K562 (cell line): ENCODE data around the gene CARD8. TPM values are rescaled to one million over a fixed set of nuclear protein-coding genes. Genes with fewer than 3 reads are reported as not detected.

Source experiments
- ATAC-seq: fragments of 200-7000 bp; cut with Tn5 transposase; 3 replicates; pipeline ENCODE4 v1.9.1; 2020; ENCODE audit warnings: moderate library complexity
- BruUV-seq: library from RNA; stranded (reverse); fragments of 400-500 nt; replicated peaks from 2 replicates; lab custom pipeline; 2021; lab: Mats Ljungman, UMichigan
- CTCF ChIA-PET: fragments of 300-600 bp; formaldehyde crosslinking; extraction: SDS; loops from one replicate; lab custom pipeline; 2021; ENCODE audit warnings: low intra/inter-chr PET ratio; lab: Yijun Ruan, JAX
- POLR2A ChIA-PET: fragments of 300-600, 350-650 bp; sonication (Branson Sonifier 250); formaldehyde crosslinking; extraction: SDS; loops from one replicate; lab custom pipeline; 2021; ENCODE audit warnings: antibody characterized with exemption, inconsistent platforms; lab: Yijun Ruan, JAX
- DNase-seq, 4 experiments: peaks; one replicate each; pipeline versions ENCODE4 v3.0.0 to v3.0.0-alpha.2; 2011 to 2018; ENCODE audit warnings: low spot score in 3 of 4, mixed read lengths in 3 of 4; ENCODE audit errors: extremely low read depth in 1 of 4
- FAIRE-seq: peaks from 2 replicates; lab custom pipeline; 2011; peaks lifted over from hg19 to GRCh38; lab: Jason Lieb, UNC
- H2AFZ ChIP-seq: 2 replicates; pipeline ENCODE4 v1.6.0; 2011; ENCODE audit warnings: low read depth, low read length, control low read depth, inconsistent platforms
- H3K27ac ChIP-seq: fragments of 200-600 bp; 3 replicates; pipeline ENCODE4 v1.8.0; 2011; ENCODE audit warnings: low read depth, mild to moderate bottlenecking, control low read depth, inconsistent platforms, low read length, moderate library complexity, mixed read lengths; ENCODE audit errors: extremely low read depth
- H3K27me3 ChIP-seq, 2 experiments: fragments of 300-600 bp in 1 of 2; 2 replicates in 1 of 2; 3 replicates in 1 of 2; pipeline versions ENCODE4 v1.6.0 to v1.8.0; 2011; ENCODE audit warnings: inconsistent platforms in 2 of 2, low read length in 2 of 2, mild to moderate bottlenecking in 1 of 2, mixed read lengths in 1 of 2, moderate library complexity in 1 of 2; ENCODE audit not compliant: control insufficient read depth in 2 of 2, insufficient read depth in 2 of 2
- H3K36me3 ChIP-seq: fragments of 300-600 bp; 3 replicates; pipeline ENCODE4 v1.8.0; 2011; ENCODE audit warnings: mild to moderate bottlenecking, low read length, inconsistent platforms; ENCODE audit not compliant: control insufficient read depth, insufficient read depth
- H3K4me1 ChIP-seq, 2 experiments: fragments of 200-600 bp in 1 of 2; replicated peaks in 1 of 2; 2 replicates in 1 of 2; 3 replicates in 1 of 2; pipeline versions ENCODE4 v1.5.1 to v1.8.0; 2011; ENCODE audit warnings: inconsistent platforms in 2 of 2, low read length in 2 of 2, mild to moderate bottlenecking in 1 of 2, mixed read lengths in 1 of 2, moderate library complexity in 1 of 2; ENCODE audit not compliant: control insufficient read depth in 2 of 2, insufficient read depth in 2 of 2
- H3K4me2 ChIP-seq: 2 replicates; pipeline ENCODE4 v1.6.1; 2011; ENCODE audit warnings: low read length, control low read depth, inconsistent platforms, mixed read lengths; ENCODE audit not compliant: insufficient read depth
- H3K4me3 ChIP-seq: fragments of 200-600 bp; sonication (generic), shearing (Covaris generic); 2 replicates; pipeline ENCODE4 v1.5.1; 2016; ENCODE audit warnings: control low read depth, inconsistent platforms
- H3K79me2 ChIP-seq: fragments of 200-600 bp; 3 replicates; pipeline ENCODE4 v1.8.0; 2011; ENCODE audit warnings: low read length, inconsistent platforms; ENCODE audit not compliant: control insufficient read depth, insufficient read depth
- H3K9ac ChIP-seq, 2 experiments: 2 replicates each; pipeline versions ENCODE4 v1.6.0 to v1.6.1; 2011; ENCODE audit warnings: low read depth in 2 of 2, low read length in 2 of 2, control low read depth in 1 of 2, inconsistent platforms in 1 of 2, mild to moderate bottlenecking in 1 of 2, mixed read lengths in 1 of 2; ENCODE audit not compliant: insufficient read depth in 1 of 2
- H3K9me1 ChIP-seq: one replicate; pipeline ENCODE4 v1.6.0; 2011; ENCODE audit warnings: inconsistent platforms, mild to moderate bottlenecking, low read length, moderate library complexity; ENCODE audit not compliant: control insufficient read depth, insufficient read depth
- H3K9me3 ChIP-seq: replicated peaks from 2 replicates; pipeline ENCODE4 v1.5.1; 2011; ENCODE audit warnings: low read depth, low read length, inconsistent platforms; ENCODE audit not compliant: control insufficient read depth, insufficient read depth
- H4K20me1 ChIP-seq: replicated peaks from 2 replicates; pipeline ENCODE4 v1.6.1; 2011; ENCODE audit warnings: low read length, inconsistent platforms, mixed read lengths; ENCODE audit not compliant: control insufficient read depth, insufficient read depth
- BMI1 ChIP-seq: fragments of 150-350 bp; IDR thresholded peaks from 2 replicates; pipeline ENCODE4 v1.6.1; 2014; ENCODE audit warnings: low read length
- FOSL1 ChIP-seq: fragments of 200-800 bp; sonication (Bioruptor generic); conservative IDR thresholded peaks from 2 replicates; pipeline ENCODE4 v1.6.1; 2016; ENCODE audit warnings: missing genetic modification characterization, missing compliant biosample characterization
- HCFC1 ChIP-seq: IDR thresholded peaks from 2 replicates; pipeline ENCODE4 v1.6.1; 2012; ENCODE audit warnings: low read depth, low read length, improper control_type of control experiment
- KDM1A ChIP-seq, 2 experiments: fragments of 450-650 bp; IDR thresholded peaks; 2 replicates each; pipeline ENCODE4 v1.6.1; 2016; ENCODE audit warnings: mild to moderate bottlenecking in 2 of 2
- MED1 ChIP-seq: sonication (generic); formaldehyde crosslinking; IDR thresholded peaks from 2 replicates; pipeline ENCODE4 v1.8.1; 2023; ENCODE audit warnings: missing genetic modification reagents, borderline replicate concordance
- NFIC ChIP-seq: fragments of 450-650 bp; IDR thresholded peaks from 2 replicates; pipeline ENCODE4 v1.6.1; 2017; ENCODE audit warnings: mild to moderate bottlenecking, inconsistent platforms
- PKNOX1 ChIP-seq: fragments of 450-650 bp; IDR thresholded peaks from 2 replicates; pipeline ENCODE4 v1.6.1; 2016
- RCOR1 ChIP-seq, 2 experiments: IDR thresholded peaks; 2 replicates each; pipeline ENCODE4 v1.6.1; 2012; ENCODE audit warnings: low read depth in 2 of 2, low read length in 2 of 2, borderline replicate concordance in 1 of 2, improper control_type of control experiment in 1 of 2
- ZNF146 ChIP-seq: IDR thresholded peaks from one replicate; pipeline ENCODE4 v1.6.1; 2018; ENCODE audit warnings: missing compliant biosample characterization; ENCODE audit not compliant: unreplicated experiment
- ZNF717 ChIP-seq: fragments of 250-450 bp; sonication (Bioruptor Pico); IDR thresholded peaks from 2 replicates; pipeline ENCODE4 v1.5.0; 2021
- WGBS: fragments of 100-300 bp; shearing (Covaris generic); methylation state at CpG from one replicate; pipeline ENCODE4 v1.1.6; 2016; ENCODE audit warnings: low coverage, mixed read lengths; ENCODE audit not compliant: insufficient coverage; ENCODE audit errors: missing lambda C conversion rate; 5-methylcytosine and 5-hydroxymethylcytosine counted together
- in situ Hi-C: fragments of 300-500 bp; cut with MboI; formaldehyde crosslinking; loops from 4 replicates; pipeline ENCODE4 v1.15.0; 2018; ENCODE audit warnings: inconsistent platforms, mixed read lengths
- intact Hi-C: fragments of 100-400 bp; cut with micrococcal nuclease; formaldehyde crosslinking; loops from 2 replicates; pipeline ENCODE4 v1.14.2; 2022
- polyA plus RNA-seq, 8 experiments: library from polyadenylated mRNA; depleted of rRNA in 4 of 8; stranded (reverse) in 5 of 8; unstranded in 3 of 8; fragments of >200 nt; fragmentation: Nextera tagmentation in 2 of 8; fragmentation: Illumina TruSeq in 1 of 8; extraction: Ambion mirVana in 2 of 8; extraction: Trizol in 1 of 8; gene quantifications; 2 replicates each; pipeline versions ENCODE4 v1.2.1 to v1.2.3, GENCODE V29; 2011 to 2014; ENCODE audit warnings: inconsistent platforms in 1 of 8, missing spikeins in 1 of 8
- total RNA-seq, 7 experiments: library from RNA; depleted of rRNA in 6 of 7; stranded (reverse); fragments of >200 nt in 6 of 7; fragmentation: Illumina TruSeq in 2 of 7; extraction: Trizol in 2 of 7; gene quantifications; 2 replicates each; pipeline versions ENCODE4 v1.2.1 to v1.2.3, GENCODE V29; 2011 to 2021; ENCODE audit warnings: low replicate concordance in 1 of 7
- TF ChIP-seq, protein P1 (sequence below), 2 experiments: IDR thresholded peaks in 1 of 2; conservative IDR thresholded peaks in 1 of 2; 2 replicates each; pipeline ENCODE4 v1.6.1; 2016; ENCODE audit warnings: low read depth in 2 of 2, mild to moderate bottlenecking in 1 of 2, missing compliant biosample characterization in 1 of 2, missing genetic modification characterization in 1 of 2, moderate library complexity in 1 of 2
- TF ChIP-seq, protein P2 (sequence below): fragments of 450-650 bp; IDR thresholded peaks from 2 replicates; pipeline ENCODE4 v1.6.1; 2018; ENCODE audit not compliant: partially characterized antibody

Gene CARD8
- total and polyA plus RNA-seq, 9 of the 15 experiments (the other 6 are each of a cell fraction or from before 2014, with no cell fraction given), result 11.5 to 26.4 (median 20.8) TPM

GRCh38 chr19:48210005-48210404 is 45.7 kb downstream of the CARD8 start (continued):
- TF ChIP-seq RCOR1 (IDR thresholded peaks at IDR 0.05; ENCODE audit: borderline replicate concordance in 1 of 2, low read depth in 2 of 2, low read length in 2 of 2) (no peak), BMI1 (no peak), MED1 (no peak)

DNA sequence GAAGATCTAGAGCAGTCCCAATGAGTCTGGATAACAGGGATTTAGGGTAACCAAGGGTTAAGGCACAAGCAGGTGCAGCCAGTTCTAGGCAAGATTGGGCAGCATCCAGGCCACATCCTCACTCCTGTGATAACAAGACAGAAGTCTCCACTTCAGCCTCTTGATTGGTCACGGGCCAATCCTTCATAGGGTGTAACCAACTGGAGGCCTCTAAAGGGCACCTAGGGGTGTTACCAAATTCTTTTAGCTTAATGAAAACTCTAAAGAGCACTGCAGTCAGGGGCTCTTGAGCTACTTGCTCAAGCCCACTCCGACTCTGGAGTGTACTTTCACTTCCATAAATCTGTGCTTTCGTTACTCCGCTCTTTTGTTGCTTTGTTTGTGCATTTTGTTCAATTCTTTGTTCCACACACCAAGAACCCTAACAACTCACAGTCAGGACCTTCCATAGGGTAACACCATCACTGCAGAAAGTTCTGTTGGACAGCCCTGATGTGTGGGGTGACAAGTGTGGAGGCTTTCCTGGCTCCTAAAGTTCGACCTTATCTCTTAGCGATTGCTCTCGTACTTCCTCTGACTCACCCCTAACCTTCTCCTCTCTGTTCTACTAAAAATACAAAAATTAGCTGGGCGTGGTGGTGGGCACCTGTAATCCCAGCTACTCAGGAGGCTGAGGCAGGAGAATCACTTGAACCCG is 49.2 kb downstream of the CARD8 start:
- peak; percentile 10; the same call in 1 of the 3 replicates for ATAC-seq
- in situ Hi-C loops, result no loop called here
- peak; percentile 69 for FAIRE-seq
- TF ChIP-seq KDM1A (IDR thresholded peaks at IDR 0.05), result 0 out of 4 replicates have a peak, but pooled peaks of 1 of the 2 experiments have one; percentile 15
- TF ChIP-seq NFIC, result peak; percentile 26
- no peak for TF ChIP-seq HCFC1
- TF ChIP-seq ZNF146 (CRISPR knock-in tag), result no peak
- TF ChIP-seq PKNOX1, result peak; percentile 92
- TF ChIP-seq, protein P1, sequence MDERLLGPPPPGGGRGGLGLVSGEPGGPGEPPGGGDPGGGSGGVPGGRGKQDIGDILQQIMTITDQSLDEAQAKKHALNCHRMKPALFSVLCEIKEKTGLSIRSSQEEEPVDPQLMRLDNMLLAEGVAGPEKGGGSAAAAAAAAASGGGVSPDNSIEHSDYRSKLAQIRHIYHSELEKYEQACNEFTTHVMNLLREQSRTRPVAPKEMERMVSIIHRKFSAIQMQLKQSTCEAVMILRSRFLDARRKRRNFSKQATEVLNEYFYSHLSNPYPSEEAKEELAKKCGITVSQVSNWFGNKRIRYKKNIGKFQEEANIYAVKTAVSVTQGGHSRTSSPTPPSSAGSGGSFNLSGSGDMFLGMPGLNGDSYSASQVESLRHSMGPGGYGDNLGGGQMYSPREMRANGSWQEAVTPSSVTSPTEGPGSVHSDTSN (CRISPR knock-in tag; IDR thresholded peaks at IDR 0.05; ENCODE audit: low read depth), result no peak
- TF ChIP-seq, protein P1 (tag; conservative IDR thresholded peaks at IDR 0.05; ENCODE audit: low read depth), result 0 out of 2 replicates have a peak, but pooled peaks have one; percentile 12
- peak; percentile 63 for TF ChIP-seq FOSL1
- TF ChIP-seq, protein P2, sequence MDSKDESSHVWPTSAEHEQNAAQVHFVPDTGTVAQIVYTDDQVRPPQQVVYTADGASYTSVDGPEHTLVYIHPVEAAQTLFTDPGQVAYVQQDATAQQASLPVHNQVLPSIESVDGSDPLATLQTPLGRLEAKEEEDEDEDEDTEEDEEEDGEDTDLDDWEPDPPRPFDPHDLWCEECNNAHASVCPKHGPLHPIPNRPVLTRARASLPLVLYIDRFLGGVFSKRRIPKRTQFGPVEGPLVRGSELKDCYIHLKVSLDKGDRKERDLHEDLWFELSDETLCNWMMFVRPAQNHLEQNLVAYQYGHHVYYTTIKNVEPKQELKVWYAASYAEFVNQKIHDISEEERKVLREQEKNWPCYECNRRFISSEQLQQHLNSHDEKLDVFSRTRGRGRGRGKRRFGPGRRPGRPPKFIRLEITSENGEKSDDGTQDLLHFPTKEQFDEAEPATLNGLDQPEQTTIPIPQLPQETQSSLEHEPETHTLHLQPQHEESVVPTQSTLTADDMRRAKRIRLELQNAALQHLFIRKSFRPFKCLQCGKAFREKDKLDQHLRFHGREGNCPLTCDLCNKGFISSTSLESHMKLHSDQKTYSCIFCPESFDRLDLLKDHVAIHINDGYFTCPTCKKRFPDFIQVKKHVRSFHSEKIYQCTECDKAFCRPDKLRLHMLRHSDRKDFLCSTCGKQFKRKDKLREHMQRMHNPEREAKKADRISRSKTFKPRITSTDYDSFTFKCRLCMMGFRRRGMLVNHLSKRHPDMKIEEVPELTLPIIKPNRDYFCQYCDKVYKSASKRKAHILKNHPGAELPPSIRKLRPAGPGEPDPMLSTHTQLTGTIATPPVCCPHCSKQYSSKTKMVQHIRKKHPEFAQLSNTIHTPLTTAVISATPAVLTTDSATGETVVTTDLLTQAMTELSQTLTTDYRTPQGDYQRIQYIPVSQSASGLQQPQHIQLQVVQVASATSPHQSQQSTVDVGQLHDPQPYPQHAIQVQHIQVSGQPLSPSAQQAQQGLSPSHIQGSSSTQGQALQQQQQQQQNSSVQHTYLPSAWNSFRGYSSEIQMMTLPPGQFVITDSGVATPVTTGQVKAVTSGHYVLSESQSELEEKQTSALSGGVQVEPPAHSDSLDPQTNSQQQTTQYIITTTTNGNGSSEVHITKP, result peak; percentile 45
- TF ChIP-seq ZNF717 (CRISPR knock-in tag), result no peak

More for the DNA sequence above, 49.2 kb downstream of the CARD8 start:
- intact Hi-C loops, result no loop called here
- Histone ChIP-seq H3K4me3 (no peak overlapping the region), H3K9ac (no peak overlapping the region), H3K4me1 (peaks cover 8 to 17% of the 10 kb centered on the region in 2 experiments; a peak in 3 of 5 replicates), H2AFZ (0 out of 2 replicates have a peak overlapping the region, but pooled peaks have one; percentile 26), H3K27me3 (no peaks in the 10 kb centered on the region), H3K4me2 (peak overlapping the region; percentile 43), H3K79me2 (peaks cover 18% of the 10 kb centered on the region), H4K20me1 (no peaks in the 10 kb centered on the region), H3K27ac (peak overlapping the region; percentile 40; the same call in 1 of the 3 replicates), H3K9me1 (no peaks in the 10 kb centered on the region), H3K36me3 (peaks cover 7% of the 10 kb centered on the region; the same call in 2 of the 3 replicates), H3K9me3 (no peaks in the 10 kb centered on the region)
- CTCF ChIA-PET, result no interaction called here
- POLR2A ChIA-PET, result interaction anchor here (0.9 to 1.8 kb wide), 2 partner anchors 9 to 49 kb away, joined by 4 read pairs; partner anchors contain the start of gene CARD8
- WGBS, result 42% methylated on average over 8 of the region's 9 CpGs
- no TSS peak for BruUV-seq
- DNase-seq, result peak in 2 of 4 experiments; percentile 42 to 61
